ENCODE data around the gene NAA25.

DNA sequence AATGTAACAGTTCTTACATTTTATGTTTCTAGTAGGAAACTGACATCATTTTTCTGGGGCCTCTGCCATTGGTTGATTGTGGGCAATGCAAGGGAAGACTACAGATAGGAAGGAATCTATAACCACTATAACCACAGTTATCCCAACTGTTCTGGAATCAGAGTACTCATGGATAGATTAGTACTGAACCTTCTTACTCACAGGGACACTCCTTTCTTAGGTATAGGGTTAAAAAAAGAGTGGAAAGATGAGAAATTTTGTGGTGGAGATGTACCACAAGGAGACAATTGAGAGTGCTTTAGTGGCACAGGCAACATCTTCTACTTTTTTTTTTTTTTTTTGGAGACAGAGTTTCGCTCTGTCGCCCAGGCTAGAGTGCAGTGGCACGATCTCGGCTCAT, 116.6 kb downstream of the NAA25 start:
- TF ChIP-seq, protein P1, sequence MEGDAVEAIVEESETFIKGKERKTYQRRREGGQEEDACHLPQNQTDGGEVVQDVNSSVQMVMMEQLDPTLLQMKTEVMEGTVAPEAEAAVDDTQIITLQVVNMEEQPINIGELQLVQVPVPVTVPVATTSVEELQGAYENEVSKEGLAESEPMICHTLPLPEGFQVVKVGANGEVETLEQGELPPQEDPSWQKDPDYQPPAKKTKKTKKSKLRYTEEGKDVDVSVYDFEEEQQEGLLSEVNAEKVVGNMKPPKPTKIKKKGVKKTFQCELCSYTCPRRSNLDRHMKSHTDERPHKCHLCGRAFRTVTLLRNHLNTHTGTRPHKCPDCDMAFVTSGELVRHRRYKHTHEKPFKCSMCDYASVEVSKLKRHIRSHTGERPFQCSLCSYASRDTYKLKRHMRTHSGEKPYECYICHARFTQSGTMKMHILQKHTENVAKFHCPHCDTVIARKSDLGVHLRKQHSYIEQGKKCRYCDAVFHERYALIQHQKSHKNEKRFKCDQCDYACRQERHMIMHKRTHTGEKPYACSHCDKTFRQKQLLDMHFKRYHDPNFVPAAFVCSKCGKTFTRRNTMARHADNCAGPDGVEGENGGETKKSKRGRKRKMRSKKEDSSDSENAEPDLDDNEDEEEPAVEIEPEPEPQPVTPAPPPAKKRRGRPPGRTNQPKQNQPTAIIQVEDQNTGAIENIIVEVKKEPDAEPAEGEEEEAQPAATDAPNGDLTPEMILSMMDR (IDR thresholded peaks at IDR 0.05) = no peak
- TF ChIP-seq POLR2A (IDR thresholded peaks at IDR 0.05) = no peak
